Hematopoietic multipotent progenitor cell treated with erythropoietin and hydrocortisone succinate and interleukin-3 and kit ligand, for 15 days (in vitro differentiated cells): Measurements from ENCODE around the gene CELF5.
A peak's percentile ranks its signal among the peaks of the same experiment; 100 is the strongest.

Experiments
- DNase-seq: peaks from one replicate; pipeline ENCODE4 v3.0.0-alpha.2; 2015; ENCODE audit warnings: low spot score

The CELF5 gene

DNA sequence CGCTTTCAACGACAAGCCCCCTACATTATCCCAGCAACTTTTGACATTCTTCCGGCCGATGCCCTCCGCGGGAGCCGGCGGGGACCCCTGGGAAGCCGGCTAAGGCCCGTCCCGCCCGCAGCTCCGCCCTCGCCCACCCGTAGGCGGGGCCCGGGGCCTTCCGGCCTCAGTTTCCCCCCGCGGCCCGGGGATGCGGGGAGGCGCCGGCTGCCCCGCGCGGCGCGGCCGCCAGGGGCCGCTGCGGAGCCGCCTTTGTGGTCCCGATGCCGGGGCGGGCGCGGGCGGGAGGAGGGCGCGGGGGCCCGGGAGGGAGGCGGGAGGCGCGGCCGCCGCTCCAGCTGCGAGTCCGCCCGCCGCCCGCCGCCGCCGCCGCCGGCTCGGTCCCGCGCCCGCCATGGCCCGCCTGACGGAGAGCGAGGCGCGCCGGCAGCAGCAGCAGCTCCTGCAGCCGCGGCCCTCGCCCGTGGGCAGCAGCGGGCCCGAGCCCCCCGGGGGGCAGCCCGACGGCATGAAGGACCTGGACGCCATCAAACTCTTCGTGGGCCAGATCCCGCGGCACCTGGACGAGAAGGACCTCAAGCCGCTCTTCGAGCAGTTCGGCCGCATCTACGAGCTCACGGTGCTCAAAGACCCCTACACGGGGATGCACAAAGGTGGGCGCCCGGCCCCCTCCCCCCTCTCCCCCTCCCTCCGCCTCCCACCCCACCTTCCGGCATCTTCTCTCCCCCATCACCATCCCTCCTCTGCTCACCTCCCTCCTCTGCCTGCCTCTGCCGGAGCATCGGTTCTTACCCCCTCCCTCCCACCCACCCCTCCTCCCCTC, at the start of gene CELF5:
Gene CELF5, plus strand, starts transcription at position 316 of the 823 bp plus-strand sequence. Its CDS starts 79 bp downstream, at position 395.
- peak; percentile 65 for DNase-seq

DNA sequence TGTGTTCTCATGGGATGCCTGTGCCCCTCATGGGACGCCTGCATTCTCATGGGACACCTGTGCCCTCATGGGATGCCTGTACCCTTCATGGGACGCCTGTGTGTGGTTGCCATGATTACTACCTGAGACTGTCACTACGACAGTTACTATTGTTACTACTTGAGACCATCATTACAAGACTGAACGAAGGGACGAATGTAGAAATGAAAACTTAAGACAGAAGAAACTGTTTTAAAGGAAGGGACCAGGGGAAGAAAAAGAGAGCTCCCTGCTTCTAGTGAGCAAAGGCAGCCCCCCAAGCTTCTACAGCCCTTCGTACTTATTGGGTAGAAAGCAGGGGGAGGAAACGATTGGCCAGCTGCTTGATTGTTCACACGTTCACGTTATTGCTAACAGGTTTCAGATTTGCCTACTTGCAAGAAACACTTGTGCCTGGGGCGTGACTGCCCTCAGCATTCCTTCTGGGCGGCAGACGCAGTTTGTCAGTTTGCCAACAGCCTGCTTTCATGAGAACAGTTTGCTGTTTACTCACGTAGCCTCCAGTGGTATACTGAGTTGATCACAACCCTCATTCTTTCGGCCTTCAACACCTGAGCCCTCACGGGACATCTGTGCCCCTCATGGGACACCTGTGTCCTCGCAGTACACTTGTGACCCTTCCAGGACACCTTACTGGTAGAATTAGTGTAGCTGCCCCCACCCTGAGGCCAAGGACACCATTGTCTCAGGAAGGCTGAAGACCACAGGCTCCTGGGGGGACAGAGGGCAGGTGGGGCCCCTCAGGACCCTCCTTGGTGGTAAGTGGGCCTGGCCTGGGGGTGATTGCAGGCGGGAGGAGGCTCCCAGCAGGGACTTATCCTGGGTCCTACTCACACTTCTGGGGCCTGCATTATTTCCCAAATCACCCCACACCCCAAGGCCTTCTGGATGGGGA, 48.4 kb upstream of the CELF5 start:
- DNase-seq: peak; percentile 59

DNA sequence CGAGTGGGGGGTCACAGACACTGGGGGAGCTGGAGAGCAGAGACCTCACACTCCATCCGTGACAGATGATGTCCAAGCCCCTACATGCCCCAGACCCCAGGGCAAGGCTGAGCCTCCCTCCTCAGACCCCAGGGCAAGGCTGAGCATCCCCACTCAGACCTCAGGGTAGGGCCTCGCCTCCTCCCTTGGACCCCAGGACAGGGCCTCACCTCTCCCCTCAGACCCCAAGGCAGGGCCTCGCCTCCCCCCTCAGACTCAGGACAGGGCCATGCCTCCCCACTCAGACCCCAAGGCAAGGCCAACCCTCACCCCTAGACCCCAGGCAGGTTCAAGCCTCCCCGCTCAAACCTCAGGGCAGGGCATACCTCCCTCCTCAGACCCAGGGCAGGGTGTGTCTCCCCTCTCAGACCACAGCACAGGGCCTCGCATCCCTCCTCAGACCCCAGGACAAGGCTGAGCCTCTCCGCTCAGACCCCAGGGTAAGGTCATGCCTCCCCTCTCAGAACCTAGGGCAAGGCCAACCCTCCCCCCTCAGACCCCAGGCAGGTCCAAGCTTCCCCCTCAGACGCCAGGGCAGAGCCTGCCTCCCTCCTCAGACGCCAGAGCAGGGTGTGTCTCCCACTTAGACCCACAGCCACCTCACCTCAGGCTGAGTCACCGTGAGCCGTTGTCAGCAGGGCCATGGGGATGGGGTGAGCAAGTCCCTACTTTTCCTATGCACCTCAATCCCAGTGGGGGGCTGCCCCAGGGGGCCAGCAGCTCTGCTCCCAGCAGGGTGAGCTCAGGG, 47.6 kb upstream of the CELF5 start:
- peak; percentile 59 for DNase-seq

DNA sequence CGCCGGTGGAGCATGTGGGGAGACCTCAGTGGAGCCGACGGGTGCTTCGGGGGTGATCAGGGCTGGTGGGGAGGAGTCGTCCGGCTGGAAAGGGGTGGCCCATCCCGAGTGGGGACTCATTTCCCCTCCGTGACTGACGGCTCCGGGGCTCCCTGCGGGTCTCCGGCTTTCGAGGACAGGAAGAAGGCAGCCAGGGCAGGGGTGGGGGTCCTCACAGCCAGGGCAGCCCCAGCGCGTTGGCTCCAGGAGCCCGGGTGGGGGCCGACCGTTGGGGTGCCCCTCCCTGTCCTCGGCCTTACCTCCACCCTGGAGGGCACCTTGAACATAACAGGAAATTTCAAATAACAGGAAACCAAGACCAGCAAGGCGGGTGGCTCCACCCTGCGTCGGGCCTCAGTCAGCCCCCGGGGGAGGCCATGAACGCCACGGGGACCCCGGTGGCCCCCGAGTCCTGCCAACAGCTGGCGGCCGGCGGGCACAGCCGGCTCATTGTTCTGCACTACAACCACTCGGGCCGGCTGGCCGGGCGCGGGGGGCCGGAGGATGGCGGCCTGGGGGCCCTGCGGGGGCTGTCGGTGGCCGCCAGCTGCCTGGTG, 46.0 kb upstream of the CELF5 start, which contains the start of gene S1PR4:
Gene S1PR4, plus strand, starts transcription at position 393 of the 596 bp plus-strand sequence. Its CDS starts 24 bp downstream, at position 417.
- DNase-seq: peak; percentile 32

DNA sequence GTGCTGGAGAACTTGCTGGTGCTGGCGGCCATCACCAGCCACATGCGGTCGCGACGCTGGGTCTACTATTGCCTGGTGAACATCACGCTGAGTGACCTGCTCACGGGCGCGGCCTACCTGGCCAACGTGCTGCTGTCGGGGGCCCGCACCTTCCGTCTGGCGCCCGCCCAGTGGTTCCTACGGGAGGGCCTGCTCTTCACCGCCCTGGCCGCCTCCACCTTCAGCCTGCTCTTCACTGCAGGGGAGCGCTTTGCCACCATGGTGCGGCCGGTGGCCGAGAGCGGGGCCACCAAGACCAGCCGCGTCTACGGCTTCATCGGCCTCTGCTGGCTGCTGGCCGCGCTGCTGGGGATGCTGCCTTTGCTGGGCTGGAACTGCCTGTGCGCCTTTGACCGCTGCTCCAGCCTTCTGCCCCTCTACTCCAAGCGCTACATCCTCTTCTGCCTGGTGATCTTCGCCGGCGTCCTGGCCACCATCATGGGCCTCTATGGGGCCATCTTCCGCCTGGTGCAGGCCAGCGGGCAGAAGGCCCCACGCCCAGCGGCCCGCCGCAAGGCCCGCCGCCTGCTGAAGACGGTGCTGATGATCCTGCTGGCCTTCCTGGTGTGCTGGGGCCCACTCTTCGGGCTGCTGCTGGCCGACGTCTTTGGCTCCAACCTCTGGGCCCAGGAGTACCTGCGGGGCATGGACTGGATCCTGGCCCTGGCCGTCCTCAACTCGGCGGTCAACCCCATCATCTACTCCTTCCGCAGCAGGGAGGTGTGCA, 45.3 kb upstream of the CELF5 start:
- peak; percentile 33 for DNase-seq

DNA sequence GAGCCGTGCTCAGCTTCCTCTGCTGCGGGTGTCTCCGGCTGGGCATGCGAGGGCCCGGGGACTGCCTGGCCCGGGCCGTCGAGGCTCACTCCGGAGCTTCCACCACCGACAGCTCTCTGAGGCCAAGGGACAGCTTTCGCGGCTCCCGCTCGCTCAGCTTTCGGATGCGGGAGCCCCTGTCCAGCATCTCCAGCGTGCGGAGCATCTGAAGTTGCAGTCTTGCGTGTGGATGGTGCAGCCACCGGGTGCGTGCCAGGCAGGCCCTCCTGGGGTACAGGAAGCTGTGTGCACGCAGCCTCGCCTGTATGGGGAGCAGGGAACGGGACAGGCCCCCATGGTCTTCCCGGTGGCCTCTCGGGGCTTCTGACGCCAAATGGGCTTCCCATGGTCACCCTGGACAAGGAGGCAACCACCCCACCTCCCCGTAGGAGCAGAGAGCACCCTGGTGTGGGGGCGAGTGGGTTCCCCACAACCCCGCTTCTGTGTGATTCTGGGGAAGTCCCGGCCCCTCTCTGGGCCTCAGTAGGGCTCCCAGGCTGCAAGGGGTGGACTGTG, 44.6 kb upstream of the CELF5 start:
- peak; percentile 26 for DNase-seq

DNA sequence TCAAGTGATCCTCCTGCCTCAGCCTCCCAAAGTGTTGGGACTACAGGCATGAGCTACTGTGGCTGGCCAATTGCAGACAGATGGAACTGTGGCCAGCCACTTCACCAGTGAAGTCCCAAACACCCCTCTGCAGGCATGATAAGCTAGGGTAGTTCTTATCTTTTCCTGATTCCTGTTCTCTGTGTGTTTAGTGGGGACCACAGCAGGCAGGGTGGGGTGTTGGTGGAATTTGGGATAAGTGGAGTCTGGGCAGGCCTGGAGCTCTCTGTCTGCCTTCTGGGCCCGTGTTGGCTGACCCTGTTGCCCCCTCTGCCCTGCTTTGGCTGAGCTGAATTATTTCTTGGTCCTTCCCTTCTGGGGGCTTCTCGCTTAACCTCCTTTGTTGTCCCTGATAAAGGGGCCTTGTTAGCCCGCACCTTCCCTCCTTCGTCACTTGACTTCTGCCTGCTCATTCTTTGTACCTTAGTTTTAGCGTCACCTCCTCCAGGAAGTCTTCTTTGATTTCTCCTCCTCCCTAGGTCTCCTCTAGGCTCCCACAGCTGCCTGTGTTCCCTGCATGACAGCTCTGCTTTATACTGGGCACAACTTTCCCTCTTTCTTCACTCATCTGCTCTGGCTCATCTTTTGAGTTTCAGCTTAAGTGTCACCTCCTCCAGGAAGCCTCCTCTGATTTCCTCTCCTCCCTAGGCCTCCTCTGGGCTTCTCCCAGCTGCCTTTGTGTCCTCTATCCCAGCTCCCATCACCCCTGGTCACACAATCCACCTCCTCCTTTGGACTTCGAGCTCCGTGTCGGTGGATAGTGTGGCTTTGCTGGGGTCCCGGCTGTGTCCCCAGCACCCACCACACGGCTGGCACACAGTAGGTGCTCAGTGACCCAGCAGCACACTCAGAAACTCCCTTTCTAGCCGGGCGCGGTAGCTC, 40.5 kb upstream of the CELF5 start:
- DNase-seq: peak; percentile 22

DNA sequence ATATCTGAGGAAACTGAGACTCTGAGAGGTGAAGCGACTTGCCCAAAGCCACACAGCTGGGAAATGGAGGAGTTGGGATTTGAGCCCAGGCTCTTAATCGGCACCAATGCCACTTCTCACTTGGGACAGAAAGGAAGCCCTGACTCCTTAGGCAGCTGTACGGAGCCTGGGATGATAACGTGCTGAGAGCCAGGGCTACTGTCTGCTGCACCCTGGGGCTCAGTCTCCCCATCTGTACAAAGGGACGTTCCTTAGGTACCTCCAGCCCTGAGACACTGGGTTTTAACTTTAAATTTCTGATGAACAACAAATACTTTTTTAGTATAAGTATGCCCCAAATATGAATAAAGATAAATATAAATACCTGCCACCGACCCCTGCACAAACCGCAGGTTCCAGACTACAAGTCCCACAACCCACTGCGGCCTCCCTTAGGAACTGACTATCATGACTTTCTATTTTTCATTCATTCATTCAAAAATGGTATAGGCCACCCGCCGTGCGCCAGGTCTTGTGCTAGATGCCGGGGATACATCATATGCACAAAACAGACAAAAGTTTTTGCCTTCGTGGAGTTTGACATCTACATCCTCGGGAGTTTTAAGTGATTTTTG, 39.5 kb upstream of the CELF5 start:
- DNase-seq: no peak

DNA sequence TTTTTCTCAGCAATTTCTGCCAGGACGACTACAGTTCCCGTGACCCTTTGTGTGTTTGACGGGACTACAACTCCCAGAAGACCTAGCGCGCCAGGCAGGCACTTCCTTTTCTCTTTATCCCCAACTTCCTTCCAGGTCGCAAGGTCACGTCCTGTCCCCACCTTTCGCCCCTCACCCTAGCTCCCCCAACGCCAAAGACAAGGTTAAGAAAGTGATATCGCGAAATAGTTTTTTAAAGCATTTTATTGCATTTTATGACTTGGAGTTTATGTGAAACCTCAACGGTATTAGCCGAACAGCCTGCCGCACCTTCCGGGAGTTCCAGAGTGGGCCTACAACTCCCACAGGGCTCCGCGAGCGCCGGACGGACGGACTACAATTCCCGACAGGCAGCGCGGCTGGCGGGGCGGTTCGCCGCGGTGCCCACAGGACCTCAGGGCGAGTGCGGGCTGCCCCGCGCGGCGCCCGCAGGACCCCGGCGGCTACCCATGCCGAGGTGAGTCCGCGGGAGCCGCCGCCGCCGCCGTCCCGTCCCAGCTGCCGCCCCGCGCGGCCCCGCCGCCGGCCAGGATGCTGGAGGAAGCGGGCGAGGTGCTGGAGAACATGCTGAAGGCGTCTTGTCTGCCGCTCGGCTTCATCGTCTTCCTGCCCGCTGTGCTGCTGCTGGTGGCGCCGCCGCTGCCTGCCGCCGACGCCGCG, 38.9 kb upstream of the CELF5 start, which contains the start of gene NCLN:
Gene NCLN, plus strand, starts transcription at position 470 of the 699 bp plus-strand sequence. Its CDS starts 101 bp downstream, at position 571.
- DNase-seq: peak; percentile 94

DNA sequence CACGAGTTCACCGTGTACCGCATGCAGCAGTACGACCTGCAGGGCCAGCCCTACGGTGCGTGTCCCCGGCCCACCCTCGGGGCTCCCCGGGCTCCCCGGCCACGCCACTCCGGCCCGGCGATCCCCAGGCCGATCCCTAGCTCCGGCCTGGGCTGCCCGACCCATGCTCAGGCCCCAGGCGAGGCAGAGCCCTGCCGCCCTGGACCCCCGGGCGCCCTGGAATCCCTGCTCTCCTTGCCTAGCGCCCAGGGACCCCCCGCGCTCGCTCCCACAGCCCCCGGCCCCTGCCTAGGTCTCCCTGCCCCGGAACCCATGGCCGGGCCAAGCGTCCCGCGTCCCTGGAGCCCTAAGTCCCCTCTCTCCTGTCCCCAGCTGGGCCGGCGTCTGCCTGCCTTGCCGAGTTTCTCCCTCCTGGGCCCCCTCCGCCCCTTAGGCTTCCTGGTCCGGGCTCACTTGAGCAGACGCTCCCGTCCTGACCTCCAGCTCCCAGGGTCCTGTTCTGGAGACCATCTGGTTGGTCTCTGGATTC, 38.2 kb upstream of the CELF5 start:
- DNase-seq: no peak

DNA sequence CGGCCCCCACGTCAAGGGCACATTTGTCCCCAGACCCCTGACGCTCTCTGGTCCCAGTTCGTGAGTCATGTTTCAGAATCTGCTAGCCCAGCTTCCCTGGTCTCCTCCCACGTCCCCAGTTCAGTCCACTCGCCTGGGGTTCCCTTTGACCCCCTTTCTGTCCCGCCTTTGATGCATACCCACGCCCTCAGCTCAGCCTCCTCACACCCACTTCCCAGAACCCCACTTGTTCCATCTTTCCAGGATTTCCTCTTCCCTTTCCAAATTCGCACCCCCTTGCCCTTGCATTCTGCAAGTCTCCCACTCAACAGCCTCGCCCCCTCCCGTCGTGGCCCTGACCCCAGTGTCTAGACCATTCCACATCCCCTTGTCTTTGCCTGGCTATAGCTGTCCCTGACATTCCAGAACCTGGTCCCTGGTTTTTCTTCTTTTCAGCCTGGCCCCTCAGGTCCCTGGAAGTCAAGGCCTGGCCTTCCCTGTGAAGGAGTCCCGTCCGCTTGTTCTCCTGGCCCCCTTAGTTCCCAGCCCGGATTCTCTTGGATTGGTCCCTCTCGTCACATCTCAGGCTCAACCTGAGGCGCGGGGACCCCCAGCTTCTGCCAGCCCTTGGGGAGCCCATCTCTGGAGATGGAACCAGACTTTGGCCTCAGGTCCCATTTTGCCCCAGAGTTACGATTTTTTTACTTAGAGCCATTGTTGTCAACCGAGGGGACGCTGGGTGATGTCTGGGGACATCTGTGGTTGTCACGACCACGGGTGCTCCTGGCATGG, 37.4 kb upstream of the CELF5 start:
- no peak for DNase-seq

DNA sequence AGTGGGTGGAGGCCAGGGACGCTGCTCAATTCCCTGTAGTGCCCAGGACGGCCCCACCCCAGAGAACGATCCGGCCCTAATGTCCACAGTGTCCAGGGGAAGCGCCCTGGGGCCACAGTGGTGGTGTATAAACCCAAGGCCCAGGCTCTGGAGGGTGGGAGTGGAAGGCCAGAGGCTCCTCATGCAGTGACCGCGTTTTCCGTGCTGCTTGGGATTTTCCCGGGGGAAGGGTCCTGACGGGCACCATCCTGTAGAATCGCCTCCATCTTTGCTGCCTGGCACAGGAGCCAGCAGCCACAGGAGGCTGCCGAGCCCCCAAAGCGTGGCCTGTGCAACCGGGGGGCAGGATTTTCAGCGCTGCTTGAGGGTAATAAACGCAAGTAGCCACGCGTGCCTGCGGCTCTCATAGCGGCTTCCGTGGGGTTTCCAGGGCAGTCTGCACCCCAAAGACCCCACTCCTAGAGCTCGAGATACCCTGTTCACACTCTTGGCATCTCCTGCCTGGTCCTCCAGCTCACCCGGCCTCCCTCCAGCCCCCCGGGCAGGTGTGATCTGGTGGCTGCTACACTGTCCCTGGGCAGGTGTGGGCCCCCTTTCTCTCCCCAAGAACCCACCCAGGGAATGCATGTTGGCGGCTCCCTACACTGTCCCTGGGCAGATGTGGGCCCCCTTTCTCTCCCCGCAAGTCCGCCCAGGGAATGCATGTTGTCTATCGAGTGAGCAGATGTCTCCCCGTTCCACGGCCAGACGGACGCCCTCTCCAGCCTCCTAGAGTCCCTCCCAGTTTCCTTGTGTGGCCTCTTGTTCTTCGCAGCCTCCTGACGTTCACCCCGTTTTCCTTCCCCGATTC, 36.6 kb upstream of the CELF5 start:
- DNase-seq: no peak

DNA sequence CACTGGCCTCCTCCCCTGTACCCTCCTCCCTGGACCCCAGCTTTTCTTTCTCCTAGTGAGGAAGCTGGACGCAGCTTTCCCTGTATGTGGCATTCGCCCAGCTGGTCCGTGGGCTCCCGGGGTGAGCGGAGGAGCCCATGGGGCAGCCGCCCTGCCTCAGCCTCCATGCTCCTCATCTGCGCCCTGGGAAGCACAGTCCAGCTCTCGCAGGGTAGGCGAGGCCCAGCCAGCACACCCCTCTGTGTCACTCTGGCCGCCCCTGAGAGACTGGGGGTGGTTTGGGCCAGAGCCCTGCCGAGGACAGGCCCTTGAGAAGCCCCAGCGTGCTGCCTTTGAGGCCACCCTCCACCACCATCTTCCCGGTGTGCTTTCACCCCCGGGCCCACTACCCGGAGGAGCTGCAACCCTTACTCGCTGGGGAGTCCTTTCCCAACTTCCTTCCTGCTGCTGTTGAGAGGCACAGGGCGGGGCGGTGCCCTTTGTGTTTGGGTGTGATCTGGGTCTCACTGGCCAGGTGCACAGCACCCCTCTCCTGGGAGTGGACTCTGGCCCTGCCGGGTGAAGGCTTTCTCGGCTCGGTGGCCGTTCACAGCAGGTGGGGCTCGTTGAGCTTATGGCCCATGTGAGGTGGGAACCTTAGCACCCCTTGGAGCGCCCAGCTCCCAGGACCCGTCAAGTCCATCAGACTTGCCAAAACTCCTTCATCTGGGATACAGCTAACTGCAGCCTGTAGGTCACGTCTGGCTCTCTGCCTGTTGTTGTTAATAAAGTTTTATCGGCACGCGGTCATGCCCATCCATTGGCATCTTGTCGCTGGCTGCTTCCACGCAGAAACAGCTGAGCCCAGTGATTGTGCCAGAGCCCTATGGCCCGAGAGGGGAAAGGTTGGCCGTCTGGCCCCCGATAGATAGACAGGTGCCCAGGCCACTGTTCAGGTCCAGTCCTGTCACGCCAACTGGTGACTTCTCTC, 35.5 kb upstream of the CELF5 start:
- DNase-seq: no peak

DNA sequence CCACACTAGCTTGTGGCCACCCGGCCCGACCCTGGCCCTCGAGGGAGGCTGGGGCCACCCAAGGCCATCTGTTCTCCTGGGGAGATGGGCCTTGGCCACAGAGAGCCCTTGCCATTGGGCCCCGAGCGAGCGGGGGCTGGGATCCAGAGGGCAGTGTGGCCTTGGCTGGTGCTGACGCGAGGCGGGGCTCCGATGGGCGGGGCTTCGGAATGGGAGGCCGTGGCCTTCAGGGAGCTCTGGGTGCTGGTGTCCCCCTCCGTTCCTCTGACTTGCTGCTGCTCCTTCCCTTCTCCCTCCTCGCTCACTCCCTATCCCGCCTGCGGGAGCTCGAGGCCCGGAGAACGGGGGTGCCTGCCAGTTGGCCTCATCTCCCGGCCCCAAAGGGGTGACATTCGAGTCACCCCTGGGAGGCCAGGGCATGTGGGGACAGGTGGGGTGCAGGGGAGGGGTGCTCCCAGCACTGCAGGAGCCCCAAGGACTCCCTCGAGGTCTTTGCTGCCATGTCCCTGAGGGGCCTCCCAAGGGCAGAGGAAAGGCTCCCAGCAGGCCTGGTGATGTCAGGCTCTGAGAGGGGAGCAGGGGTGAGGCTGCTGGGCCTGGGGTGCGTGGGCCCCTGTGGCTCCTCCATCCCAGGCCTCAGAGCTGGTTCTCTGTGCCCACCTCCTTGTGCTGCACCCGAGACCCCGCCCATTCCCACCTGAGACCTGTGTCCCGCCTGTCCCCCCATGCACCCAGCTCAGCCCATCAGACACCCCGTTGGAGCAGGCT, 34.6 kb upstream of the CELF5 start:
- DNase-seq: no peak
